ENCODE results near the gene AVL9. TPM values are rescaled to one million over a fixed set of nuclear protein-coding genes. Genes with fewer than 3 reads are reported as not detected.

The AVL9 gene
- total and polyA plus RNA-seq, 10 donors: 8.4 to 54.8 (median 34.3) TPM

GRCh38 chr7:32481176-32481575 lies 14.1 kb upstream of the AVL9 start:
- intact Hi-C loops (cut with DNase I; ENCODE audit: low total_unique reads): loop anchor here (10.0 kb wide), 1 partner anchor 726 kb away; no protein-coding TSS in a partner anchor
- H3K9me3 ChIP-seq: no peaks in the 10 kb centered on the region
- WGBS, 5 donors: 24 to 33% (median 28%) methylated on average over 1 of the region's 1 CpG
- no peaks in the 10 kb centered on the region for H3K4me1 ChIP-seq
- no peak for DNase-seq
- TF ChIP-seq POLR2A (IDR thresholded peaks at IDR 0.05) (no peak), POLR2AphosphoS5 (IDR thresholded peaks at IDR 0.05) (no peak), CTCF (IDR thresholded peaks at IDR 0.05 in 8 of 11, conservative IDR thresholded peaks at IDR 0.05 in 3 of 11) (no peak)
- H3K27me3 ChIP-seq (replicated peaks in 1 of 7): no peaks in the 10 kb centered on the region
- no peak overlapping the region for H3K27ac ChIP-seq
- H3K4me3 ChIP-seq: no peak overlapping the region
- H3K36me3 ChIP-seq: peaks cover 0 to 19% (median 9%) of the 10 kb centered on the region in 6 donors

DNA sequence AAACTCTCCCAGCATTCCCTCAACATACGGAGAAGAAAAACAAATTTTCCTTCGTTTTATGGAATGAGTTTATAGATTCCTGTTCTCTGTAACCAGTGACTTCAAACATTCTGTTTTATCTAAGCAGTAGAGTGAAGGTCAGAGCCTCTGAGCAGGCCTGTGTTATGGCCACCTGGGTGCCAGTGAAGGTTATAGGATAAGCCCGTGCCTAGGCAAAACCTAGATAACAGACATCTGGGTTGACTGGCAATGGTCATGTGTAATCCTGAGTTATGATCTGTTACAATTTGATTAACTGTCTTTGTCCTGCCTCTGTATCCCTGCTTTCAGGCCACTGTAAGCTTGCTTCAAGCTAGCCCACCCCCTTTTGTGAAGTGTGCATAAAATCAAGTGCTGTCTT lies 13.4 kb upstream of the AVL9 start:
- intact Hi-C loops (cut with DNase I; ENCODE audit: low total_unique reads): loop anchor here (10.0 kb wide), 1 partner anchor 727 kb away; no protein-coding TSS in a partner anchor
- no peaks in the 10 kb centered on the region for H3K4me1 ChIP-seq
- H3K36me3 ChIP-seq: peaks cover 0 to 27% (median 16%) of the 10 kb centered on the region in 6 donors
- TF ChIP-seq CTCF (IDR thresholded peaks at IDR 0.05 in 8 of 11, conservative IDR thresholded peaks at IDR 0.05 in 3 of 11) (no peak), POLR2A (IDR thresholded peaks at IDR 0.05) (no peak), POLR2AphosphoS5 (IDR thresholded peaks at IDR 0.05) (no peak)
- WGBS, 5 donors: 70 to 83% (median 77%) methylated on average over 3 of the region's 3 CpGs
- DNase-seq: no peak
- H3K4me3 ChIP-seq: no peak overlapping the region
- H3K27ac ChIP-seq: no peak overlapping the region
- no peaks in the 10 kb centered on the region for H3K9me3 ChIP-seq
- H3K27me3 ChIP-seq (replicated peaks in 1 of 7): no peaks in the 10 kb centered on the region

DNA sequence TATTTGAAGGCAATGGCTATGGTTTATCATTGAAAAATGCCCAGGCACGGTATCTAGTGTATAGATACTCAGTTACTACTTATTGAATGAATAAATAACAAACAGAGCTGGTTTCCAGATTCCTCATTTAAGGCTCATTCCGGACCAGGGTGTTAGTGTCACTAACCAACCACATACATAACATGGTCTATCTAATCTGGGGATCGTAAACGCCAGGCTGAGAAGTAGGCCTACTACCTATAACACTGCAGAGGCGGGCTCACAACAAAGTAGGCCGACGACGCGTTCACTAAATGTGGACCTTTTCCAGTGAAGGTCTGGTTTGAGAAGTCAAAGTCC lies 5.5 kb upstream of the AVL9 start:
- WGBS, 5 donors: 1 to 9% (median 2%) methylated on average over 5 to 9 of the region's 9 CpGs
- peaks cover 8 to 40% (median 25%) of the 10 kb centered on the region in 6 donors for H3K4me1 ChIP-seq
- H3K27me3 ChIP-seq (replicated peaks in 1 of 7): no peaks in the 10 kb centered on the region
- peak overlapping the region; percentile 61 to 92 (median 74) for H3K4me3 ChIP-seq
- intact Hi-C loops (cut with DNase I; ENCODE audit: low total_unique reads): loop anchor here (10.0 kb wide), 2 partner anchors 65 to 735 kb away; no protein-coding TSS in a partner anchor
- DNase-seq: no peak
- H3K27ac ChIP-seq: peak overlapping the region; percentile 80 to 92 (median 90)
- H3K9me3 ChIP-seq: no peaks in the 10 kb centered on the region
- H3K36me3 ChIP-seq: peaks cover 0 to 36% (median 25%) of the 10 kb centered on the region in 6 donors
- TF ChIP-seq POLR2A (IDR thresholded peaks at IDR 0.05) (no peak), POLR2AphosphoS5 (IDR thresholded peaks at IDR 0.05) (no peak), CTCF (IDR thresholded peaks at IDR 0.05 in 8 of 11, conservative IDR thresholded peaks at IDR 0.05 in 3 of 11) (no peak)

DNA sequence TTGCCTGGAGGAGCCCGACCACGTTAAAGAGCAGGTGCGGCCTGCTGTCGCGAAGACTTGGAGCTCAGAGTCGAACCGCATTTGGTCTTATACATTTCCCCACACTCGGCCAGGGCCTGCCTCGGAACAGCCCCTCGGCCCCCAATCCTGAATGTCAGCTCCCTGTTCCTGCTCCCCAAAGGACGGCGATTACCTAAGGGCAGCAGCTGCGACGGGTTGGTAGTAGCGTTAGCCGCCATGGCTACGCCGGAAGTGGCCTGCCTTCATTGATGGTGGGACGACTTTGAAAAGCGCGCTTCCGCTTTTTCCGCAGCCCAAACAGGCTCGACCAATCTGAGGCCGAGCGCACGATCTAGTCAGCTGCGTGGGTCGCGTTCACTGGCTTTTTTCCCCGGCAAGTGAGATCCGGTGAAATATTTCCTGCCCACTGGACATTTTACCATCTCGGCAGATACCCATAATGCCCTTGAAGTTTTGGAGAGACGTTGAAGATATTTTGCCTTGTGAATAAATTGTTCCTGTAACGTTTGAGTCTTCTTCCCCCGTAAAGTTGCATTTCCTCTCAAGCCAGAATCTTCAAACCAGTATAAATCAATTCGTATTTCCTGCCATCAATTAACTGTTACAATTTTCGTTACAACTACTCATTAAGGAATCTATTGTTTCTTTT lies 5.0 kb upstream of the AVL9 start, which contains the start of gene LSM5:
LSM5 (minus strand) TSS at position 254 of the 670 bp plus-strand sequence; CDS start at position 239, 15 bp downstream.
- Histone ChIP-seq H3K36me3 (peaks cover 0 to 31% (median 23%) of the 10 kb centered on the region in 6 donors), H3K4me1 (peaks cover 8 to 43% (median 26%) of the 10 kb centered on the region in 6 donors), H3K9me3 (no peaks in the 10 kb centered on the region), H3K27me3 (replicated peaks in 1 of 7) (no peaks in the 10 kb centered on the region), H3K4me3 (peak within 1 kb of the TSS; percentile 61 to 92 (median 74)), H3K27ac (peak within 1 kb of the TSS; percentile 80 to 92 (median 90))
- TF ChIP-seq CTCF (IDR thresholded peaks at IDR 0.05 in 8 of 11, conservative IDR thresholded peaks at IDR 0.05 in 3 of 11) (no peak), POLR2AphosphoS5 (IDR thresholded peaks at IDR 0.05) (peak; percentile 88 to 89 (median 88)), POLR2A (IDR thresholded peaks at IDR 0.05) (peak in 1 of 3 donors; percentile 42)
- intact Hi-C loops (cut with DNase I; ENCODE audit: low total_unique reads): loop anchor here (10.0 kb wide), 1 partner anchor 65 kb away; no protein-coding TSS in a partner anchor
- DNase-seq: peak; percentile 97
- WGBS, 5 donors: 0 to 1% (median 0%) methylated on average over 29 to 38 of the region's 38 CpGs
